NCI-H226 (cell line): ENCODE results near the gene FOXC1.

ENCODE experiments used
- DNase-seq: peaks from one replicate; pipeline ENCODE4 v3.0.0-alpha.2; 2015

The FOXC1 gene

DNA sequence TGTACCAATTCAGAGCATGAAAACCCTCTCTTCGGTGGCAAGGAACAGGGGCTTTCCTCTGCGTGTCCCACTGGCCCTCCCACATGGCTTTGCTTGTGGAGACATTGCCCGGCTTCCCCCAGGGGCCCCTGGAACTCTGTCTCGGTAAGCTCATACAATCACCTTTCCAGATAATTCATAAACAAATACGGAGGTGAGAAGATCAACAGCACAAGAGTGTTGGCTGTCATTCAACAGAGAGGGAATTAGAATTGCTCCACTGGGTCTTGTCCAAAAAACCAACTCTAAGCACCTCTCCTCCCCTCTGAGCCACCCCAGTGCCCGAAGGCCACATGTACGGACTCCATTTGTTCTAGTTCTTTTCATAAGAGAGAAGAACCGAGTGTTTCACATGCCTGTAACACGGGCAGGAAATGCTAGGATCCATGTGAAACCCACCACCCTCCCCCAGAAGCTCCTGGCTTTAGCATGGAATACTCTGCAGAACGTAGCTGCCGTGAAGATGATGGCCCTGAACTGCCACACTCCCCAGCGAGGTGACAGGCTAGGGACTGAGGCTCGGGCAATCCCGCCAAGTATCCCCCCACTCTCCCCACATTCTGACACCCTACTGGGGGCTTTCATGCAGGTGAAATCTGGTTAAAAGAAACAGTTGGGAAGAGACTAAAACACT lies 24.6 kb upstream of the FOXC1 start:
- no peak for DNase-seq

DNA sequence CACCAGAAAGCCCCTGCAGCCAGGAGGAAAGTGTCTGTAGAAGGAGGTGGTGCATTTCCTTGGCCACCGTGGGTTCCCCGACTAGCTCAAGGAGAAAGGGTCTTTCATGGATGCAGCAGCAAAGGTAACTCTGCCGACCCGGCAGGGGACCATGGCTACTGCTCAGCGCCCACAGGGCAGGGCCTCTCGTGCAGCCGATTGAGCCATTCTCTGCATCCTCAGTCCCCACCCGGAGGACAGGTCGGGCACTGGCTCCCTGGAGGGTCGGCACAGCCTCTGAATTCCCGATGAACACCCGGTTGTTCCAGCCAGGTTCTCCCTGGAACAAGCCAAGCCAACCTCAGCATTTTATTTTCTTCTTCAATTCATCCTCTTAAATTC lies 24.1 kb upstream of the FOXC1 start:
- no peak for DNase-seq

DNA sequence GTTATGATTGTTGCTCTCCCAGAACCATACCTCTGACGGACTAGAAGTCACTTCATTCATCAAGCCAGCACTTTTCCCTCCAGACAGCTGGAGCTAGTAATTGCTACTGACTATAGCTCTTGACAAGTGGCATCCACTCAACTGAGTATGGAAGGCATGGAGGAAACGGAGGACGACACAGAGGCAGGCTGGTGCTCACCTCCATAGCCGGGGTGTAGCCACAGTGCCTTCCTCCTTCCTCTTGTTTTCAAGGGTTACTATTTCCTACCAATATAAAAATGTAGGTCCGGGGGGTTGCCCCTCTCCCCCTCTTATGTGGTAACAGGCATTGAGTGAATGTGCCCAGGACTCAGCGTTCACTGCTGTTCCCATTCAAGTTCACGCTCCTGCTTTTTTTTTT lies 23.5 kb upstream of the FOXC1 start:
- DNase-seq = no peak

DNA sequence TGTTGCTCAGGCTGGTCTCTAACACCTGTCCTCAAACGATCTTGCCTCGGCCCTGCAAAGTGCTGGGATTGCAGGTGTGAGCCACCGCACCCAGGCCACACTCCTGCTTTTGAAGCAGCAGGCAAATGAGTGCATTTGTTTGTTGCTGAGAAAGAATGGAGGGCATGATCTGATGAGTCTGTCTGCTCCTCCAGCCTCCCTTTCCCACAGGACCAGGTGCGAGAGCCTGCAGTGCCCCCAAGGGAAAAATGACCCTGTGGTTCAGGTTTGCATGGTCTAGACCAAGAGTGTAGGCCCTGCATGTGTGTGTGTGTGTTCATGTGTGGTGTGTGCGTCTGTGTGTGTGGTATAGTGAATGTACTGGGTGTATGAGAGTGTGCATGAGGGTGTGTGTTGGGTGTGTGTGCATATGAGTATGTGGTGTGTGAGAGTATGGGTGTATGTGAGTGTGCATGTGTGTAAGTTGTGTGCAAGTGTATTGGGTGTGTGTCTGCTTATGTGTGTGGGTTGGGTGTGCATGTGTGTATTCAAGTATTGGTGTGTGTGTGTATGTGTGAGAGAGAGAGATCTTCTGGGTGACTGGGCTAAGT lies 22.8 kb upstream of the FOXC1 start:
- DNase-seq = no peak

DNA sequence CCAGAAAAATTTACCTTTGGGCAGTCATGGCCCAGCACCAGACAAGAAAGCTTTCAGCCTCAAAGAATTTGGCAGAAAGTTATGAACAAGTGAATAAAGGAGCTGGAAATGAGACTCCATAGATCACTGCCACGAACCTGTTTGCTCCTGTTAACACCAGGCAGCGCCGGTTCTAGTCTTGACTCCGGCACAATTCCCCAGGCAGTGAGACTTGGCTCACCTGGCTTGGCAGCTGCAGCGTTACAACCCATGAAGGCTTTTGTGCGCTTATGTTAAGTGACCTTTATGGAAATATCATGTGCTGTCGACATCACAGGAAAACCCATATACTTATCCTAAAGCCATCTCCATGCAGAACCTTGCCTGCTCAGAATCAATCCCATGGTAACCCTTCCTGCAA lies 22.2 kb upstream of the FOXC1 start:
- DNase-seq = no peak

DNA sequence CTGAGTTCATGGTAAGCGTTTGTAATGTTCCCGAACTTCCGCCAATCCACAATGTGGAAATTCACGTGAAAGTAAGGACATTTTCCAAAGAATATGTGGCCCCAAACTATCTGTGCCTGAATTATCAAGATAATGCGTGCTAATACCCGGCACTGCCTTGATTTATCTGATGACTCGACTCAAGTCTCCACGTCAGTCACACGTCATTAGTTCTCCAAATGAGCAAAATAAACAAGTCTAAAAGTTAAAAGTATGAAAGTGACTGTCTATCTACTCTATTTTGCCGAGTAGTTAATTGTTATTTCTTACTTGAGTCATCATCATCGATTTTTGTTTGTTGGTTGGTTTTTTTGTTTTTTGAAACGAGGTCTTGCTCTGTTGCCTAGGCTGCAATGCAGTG lies 21.7 kb upstream of the FOXC1 start:
- no peak for DNase-seq

DNA sequence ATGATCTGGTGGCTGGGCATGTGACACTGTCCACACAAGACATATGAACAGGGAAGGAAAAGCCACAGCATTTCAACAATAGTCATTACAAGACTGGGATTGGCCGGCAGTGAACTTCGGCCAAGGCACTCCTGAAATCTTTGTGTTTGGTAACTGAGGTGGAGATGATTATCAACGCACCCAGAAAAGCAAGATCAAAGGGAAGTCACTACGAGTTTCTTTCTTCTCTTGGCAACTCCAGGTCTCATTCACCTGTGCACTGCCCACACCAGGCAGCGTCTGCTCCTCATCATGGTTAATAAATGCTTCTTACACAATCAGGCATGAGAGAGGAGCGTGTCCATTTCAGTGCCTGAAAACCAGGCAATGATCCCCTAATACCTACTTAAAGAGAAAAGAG lies 20.5 kb upstream of the FOXC1 start:
- DNase-seq = no peak

DNA sequence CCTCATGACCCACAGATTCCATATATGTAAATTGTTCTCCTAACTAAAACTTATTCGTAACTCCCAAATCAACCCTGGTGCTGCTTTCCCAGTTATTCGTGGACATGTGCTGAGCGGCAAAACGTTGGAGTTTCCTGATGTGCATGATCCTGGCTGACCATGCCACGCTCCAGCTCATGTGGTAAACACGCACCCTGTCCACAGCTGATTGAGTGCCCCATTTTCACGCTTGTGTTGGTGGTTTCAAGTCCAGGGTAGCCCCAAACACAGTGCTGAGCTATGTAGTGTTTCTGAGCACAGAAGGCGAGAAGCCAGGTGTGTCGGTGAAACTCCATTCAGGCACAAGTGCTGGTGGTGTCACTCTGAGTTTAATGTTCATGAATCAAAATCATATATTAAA lies 19.1 kb upstream of the FOXC1 start:
- DNase-seq = no peak

DNA sequence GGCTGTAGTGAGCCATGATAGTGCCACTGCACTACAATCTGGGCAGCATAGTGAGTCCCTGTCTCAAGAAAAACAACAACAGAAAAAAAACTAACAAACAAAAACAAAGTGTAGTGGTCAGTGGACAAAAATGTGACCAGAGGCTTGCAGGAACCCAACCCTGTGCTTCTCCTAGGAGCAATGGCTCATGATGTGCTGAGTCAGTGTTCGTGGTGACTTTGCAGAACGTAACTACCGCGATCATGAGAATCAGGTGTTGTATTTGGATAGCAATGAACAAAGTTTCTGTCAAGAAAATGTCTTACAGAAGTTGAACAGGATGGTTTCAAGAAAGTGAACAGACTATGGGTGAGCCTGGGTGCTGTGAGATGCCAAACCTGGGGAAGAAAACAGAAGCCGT lies 18.5 kb upstream of the FOXC1 start:
- DNase-seq = no peak

DNA sequence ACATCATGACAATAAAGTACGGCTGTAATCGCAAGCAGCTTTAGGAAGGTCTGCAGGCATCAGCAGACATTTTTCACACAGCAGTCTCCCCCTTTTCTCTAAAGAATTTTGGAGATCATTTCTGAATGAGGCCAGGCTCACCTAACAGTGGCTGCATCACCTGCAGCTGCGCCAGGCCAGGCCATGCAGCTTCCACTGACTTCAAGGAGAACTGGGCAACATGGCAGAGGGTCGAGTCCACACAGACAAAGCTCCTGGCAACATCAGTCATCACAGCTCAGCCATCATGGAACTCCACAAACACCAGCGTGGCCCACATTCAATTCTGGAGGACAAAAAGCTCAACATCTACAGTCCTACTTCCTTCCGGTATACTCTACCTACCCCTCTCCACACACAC lies 17.8 kb upstream of the FOXC1 start:
- no peak for DNase-seq

DNA sequence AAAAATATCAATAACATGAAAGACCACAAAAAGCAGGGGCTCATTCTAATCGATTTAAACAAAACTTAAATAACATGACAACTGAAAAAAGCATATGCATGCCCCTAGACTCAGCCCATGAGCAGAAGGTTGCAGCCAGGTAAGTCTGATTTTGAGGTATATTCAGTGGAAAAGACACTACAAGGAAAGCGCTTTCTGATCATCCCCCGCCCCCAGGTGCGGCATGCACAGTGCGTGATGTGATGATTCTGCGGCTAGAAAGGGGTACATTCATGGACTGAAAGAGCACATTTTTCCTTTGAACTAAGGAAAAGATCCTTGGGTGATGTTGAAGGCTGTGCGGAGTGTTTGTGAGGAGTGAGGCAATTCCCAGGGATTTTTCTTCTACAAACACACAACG lies 16.9 kb upstream of the FOXC1 start:
- DNase-seq = no peak

DNA sequence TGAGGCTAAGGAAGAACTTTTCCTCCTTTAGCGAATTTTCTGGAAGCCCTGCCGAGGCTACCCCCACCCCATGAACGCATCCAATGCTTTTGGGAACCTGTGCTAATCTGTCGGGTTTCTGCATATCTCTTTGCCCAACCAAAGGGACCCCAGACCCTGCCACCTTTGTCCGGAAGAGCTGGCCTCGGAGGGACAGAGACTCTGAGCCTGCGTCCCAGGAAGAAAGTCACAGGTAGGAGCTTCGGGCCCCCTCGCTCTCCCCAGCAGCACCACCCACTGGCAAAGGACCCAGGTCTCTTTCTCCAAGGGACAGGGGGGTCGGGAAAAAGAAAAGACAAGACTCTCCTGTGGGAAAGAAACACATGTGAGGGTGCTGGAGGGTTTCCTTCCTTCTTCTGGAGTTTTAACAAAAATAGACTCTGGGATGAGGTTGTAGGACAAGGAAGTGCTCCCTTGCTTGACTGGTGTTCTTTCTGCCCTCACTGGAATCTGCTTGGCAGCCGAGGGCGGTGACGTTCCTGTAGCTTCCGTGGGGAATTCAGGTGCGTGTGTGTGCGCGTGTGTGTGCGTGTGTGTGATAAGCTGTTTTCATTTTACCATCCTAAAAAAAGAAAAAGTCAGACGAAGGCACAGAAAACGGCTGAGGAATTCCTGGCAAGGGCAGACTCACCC lies 16.3 kb upstream of the FOXC1 start:
- DNase-seq = no peak

DNA sequence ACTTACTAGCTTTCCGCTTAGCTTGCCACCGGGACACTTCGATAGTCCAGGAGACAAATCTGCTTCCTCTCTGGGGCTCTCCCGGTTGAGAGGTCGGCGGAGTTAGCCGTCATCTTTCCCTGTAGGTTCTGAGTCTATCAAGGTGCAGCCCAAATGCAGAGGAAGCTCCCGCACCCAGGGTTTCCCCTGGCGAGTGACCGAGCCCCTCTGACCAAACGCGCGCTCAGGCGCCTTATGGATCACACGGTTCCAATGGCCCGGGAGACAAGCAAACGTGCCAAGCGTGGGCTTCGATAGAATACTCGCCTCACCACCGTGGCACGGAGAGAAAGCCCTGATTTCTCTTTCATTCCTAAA lies 15.8 kb upstream of the FOXC1 start:
- no peak for DNase-seq

DNA sequence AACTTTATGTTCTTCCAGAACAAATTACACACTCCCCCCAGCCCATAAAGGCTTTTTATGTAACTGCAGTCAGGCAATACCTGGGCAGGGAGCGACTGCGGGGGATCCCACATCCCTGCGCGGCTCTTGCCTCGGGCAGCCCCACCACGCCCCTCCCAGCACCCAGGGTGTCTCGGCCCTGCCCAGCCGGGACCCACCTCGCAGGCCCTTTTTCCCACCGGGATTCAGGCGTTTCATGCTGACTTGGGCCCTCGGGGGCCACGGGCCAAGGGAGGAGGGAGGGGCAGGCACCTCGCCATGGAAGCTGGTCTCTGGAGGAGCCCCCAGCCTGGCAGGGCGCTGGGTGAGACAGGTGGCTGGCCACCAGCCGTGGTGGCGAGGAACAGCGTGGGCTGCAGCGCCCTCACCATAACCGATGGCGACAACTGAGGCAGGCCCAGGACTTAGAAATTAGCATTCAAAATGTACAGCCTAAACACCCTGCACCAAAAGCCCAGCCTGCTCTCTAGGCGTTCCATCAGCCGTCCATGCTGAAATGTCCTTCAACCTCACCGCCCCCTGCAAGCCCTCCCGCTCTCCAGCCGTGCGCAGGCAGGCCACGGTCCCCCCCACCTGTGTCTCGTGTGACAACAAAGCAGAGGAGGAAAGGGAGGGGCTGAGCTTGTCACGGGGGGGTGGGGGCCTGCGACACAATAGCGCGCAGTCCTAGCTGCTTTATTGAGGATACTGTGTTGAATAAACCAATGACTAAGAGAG lies 15.1 kb upstream of the FOXC1 start:
- DNase-seq = no peak

DNA sequence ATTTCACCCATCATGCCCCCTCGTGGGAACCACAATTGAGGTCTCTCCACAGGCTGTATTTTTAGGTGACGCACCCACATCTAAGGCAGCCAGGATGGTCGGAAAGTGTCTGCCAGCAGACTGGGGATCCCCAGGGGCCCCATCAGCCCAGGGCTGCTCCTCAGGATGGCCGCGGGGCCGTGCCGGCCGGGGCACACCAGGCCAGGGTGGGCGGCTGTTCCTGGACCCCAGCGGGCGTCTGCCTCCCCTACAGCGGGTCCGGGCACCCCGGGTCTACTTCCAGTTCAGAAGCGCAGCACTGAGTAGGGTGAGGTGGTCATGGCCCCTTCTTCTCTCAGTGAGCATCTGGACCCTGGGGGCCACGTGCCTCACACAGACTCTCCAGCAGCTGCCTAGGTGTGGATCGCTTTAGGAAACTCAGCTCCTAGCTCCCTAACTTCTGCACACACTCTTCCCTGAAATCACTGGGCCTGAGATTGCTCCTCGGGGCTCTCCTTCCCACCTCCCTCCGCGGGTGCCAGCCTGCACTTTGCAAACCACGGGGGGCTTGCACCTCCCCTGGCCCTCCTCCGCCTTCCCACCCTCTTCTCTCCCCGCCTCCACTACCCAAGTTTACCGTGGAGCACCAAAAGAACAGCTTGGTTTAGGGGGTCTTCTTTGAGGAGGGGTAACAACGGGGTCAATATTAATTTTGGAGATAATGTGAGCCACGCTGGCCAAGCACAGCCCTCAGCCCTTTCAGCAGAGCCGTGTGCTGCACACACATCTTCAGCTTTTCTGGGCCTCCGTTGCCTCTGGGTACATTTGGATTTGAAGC lies 14.2 kb upstream of the FOXC1 start:
- no peak for DNase-seq

DNA sequence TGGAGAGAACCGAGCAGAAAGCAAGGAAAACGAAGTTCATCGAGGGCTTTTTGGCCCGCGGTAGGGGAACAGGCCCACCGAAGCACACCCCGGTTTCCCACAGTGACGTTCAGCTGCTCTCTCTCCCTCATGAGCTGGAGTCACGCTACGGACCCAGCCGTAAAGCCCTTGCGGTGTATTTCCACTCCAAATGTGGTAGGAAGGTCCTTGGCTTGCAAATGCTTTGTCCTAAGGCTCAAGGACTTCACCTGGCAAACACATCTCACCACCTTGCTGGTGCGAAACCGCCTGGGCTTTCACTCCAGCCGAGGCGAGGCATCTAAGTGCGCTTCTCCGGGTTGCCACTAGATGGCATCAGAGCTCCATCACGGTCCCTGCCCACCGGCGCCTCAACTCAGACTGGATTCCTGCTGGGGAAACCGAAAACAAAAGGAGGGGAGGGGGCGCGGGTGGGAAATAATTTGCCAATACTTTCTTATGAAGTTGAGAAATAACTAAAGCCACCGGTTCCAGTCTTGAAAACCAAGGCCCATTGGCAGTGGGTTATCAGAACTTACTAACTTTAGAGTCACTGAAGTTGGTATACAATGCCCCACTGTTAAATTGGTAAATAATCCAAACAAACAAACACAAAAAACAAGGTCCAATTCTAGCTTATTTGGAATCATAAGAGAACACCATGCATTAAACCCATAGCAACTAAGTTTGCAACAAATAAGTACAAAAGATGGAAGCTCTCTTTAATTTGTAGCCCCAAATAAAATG lies 13.4 kb upstream of the FOXC1 start:
- DNase-seq = no peak

DNA sequence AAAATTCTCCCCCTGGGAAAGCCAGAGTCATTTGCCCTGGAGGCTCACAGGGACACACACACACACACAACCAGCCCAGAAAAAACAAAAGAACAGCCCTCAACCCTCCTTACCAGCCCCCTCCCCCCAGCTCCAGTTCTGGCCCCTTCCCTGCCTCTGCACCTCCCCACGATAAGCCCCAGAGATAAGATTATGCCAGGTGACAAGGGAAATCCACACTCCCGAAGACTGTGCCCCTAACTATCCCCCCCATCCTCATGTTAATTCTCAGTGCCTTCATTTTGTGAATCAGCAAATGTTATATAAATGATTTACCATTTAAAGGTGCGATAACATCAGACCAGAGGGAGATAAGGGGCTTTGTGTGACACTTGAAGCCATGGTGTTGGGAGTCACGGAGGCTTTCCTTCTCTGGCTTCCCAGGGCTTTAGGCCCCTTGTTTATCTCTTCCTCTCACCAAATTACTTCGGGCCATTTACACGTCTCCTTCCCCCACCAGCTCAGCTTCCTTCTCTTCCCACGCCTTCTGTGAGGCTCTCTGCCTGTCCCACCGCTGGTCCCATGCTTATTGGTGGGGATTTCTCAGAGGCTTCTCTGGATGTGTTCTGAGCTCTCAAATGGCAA lies 12.5 kb upstream of the FOXC1 start:
- DNase-seq = no peak

DNA sequence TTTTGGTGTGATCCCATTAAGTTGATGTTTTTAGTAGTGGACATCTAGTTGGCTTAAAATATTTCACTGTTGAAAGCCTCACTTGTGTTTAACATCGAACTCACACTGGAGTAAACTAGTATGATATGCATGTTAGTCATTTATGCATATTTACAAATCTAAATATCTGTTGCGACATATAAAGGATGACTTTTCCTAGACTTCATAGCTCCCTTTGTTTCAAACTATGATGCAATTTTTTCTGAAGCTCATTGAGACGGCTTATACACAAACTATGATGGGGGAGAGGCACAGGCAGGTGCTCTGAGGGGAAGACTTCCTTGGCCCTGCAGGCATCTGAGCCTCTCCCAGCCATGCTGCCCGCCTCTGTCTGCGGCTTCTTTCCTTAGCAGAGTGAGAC lies 11.8 kb upstream of the FOXC1 start:
- DNase-seq = peak; percentile 66

DNA sequence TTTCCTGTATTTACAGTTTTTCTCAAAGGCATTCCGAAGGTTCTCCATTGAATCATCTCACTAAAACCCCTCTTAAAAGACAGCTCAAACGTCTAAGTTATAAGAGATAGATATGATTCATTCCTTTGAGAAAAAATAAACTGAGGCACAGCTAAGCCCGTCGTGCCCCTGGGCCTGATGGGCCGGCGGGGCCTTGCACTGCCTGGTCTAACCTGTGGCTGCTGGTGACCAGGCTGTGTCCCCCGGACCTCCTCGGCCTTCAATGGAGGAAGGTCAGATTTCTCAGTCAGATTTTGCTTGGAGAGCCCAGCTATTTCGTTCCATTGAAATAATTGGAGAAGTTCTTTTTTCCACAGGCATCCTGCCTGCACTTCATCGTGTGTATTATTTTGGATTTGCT lies 11.3 kb upstream of the FOXC1 start:
- no peak for DNase-seq

DNA sequence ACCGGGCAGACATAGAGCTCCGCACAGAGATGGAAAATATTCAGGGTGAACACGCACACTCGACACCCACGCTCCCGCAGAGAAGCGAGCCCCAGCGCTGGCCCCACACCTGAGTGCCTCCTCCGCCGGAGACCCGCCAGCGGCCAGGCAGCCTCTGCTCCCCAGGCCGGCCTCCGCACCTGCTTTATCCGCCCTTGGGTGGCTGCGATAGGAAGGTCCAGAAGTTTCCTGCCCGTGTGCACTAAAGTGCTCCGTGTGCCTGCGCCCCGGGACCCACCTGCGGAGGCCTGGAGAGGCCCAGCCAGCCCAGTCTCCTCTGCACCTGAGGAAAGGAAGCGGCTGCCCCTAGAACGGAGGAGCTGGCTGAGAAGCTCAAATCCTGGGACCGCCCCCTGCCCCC lies 10.8 kb upstream of the FOXC1 start:
- DNase-seq = no peak

DNA sequence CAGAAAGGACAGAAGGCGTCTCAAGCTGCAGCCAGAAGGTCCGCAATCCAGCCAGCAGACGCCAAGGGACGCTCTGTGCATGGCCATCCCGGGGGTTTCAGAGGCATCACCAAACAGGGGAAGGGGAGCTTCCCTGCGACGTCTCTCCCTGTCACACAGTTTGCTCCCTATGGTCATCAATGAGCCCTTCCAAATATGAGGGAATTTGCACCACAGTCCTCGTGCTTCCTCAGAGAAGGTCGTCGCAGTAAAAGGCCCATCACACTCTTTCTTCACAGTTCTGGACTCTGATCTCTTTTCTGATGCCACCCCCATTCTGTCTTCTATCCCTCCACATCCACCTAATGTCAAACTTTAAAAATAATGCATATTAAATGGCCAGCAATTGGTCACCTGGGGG lies 10.2 kb upstream of the FOXC1 start:
- DNase-seq = no peak
